ENCODE measurements around the gene ATP10A. TPM values are rescaled to one million over a fixed set of nuclear protein-coding genes. Genes with fewer than 3 reads are reported as not detected.

The ATP10A gene
- total RNA-seq, 1 experiment from 2014 or later: not detected

DNA sequence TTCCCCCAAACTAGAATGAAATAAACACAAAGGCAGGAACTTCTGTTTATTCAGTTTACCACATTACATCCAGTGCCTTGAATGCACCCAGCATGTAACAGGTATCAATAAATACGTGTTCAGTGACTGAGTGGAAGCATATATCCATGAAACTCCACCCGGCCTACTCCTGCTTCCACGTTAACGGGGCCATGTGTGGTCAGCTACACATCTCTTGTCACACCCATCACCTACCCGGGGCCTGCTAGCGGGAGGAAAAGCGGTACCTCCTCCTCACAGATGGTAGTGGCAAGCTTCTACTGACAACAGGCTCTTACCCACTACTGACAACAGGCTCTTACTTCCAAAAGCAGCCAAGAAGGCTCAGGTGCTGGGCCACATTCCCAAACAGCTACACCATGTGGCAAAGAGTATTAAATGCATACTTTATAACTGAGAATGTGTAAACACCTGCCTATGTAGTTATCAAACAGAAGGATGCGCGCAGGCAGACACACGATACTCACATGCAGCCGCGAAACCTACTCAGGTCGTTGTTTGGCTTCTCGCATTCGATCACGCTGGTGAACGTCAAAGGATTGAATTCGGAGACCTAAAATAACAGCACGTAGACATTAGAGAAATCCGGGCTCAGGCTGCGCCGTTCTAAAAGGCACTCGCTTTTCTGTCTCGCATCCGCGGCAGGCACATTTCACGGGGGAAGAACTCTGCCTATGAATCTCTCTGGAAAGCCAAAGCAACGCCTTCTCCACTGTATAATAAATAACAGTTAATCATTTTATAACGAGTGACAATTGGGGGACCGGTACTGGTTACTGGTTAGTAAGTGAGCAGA lies 127.4 kb downstream of the ATP10A start:
- Histone ChIP-seq H2AFZ (ENCODE audit: low read length) (no peak overlapping the region), H3K9me2 (replicated peaks; ENCODE audit: insufficient read depth, low read length) (no peaks in the 10 kb centered on the region), H3K79me2 (ENCODE audit: low read length) (no peaks in the 10 kb centered on the region), H3K9me3 (ENCODE audit: low read length) (no peaks in the 10 kb centered on the region; the same call in 1 of the 2 replicates), H3K9ac (ENCODE audit: low read length) (no peak overlapping the region), H4K20me1 (ENCODE audit: insufficient read depth, low read depth, low read length) (no peaks in the 10 kb centered on the region), H3K27ac (ENCODE audit: low read length) (no peak overlapping the region), H3K4me3 (ENCODE audit: low read length) (no peak overlapping the region), H3K4me2 (ENCODE audit: low read depth, low read length, poor library complexity, severe bottlenecking) (no peak overlapping the region), H3K4me1 (ENCODE audit: low read length) (no peaks in the 10 kb centered on the region), H3K27me3 (ENCODE audit: low read length) (no peaks in the 10 kb centered on the region), H3K36me3 (ENCODE audit: insufficient read depth, low read length) (no peaks in the 10 kb centered on the region)
- DNase-seq: no peak

DNA sequence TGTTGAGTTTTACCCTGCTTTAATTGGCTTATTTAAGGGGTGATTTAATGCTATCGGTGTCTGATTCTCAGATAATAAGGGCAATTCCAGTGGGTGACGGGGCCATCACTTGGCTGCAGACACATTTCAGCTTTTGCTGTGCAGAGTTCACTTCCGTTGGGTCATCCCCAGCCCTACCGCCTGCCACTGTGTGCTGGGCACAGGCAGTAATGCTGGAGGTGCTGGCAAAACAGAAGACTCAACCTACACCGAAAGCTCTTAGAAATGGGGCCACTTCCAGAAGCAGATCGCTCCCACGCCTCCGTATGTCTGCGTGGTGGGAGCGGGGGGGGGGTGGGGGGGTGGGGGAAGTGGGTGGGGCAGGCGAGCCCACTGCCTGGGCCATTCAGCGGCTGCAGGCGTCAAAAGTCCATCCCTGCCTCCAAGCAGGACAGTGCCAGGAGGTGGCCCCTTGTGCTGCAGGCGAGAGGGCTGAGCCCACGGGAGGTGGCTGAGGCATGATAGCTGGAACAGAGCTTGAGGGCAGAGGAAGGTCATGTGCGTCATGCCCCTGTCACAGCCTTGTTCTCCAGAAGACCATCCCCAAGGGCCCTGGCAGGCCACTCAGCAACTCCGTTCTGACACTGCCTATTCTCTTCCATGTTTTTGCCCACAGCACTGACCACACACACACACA lies 128.3 kb downstream of the ATP10A start:
- Histone ChIP-seq H3K79me2 (ENCODE audit: low read length) (no peaks in the 10 kb centered on the region), H3K9ac (ENCODE audit: low read length) (no peak overlapping the region), H3K27ac (ENCODE audit: low read length) (no peak overlapping the region), H3K9me2 (replicated peaks; ENCODE audit: insufficient read depth, low read length) (no peaks in the 10 kb centered on the region), H3K4me2 (ENCODE audit: low read depth, low read length, poor library complexity, severe bottlenecking) (no peak overlapping the region), H2AFZ (ENCODE audit: low read length) (no peak overlapping the region), H3K9me3 (ENCODE audit: low read length) (no peaks in the 10 kb centered on the region; the same call in 1 of the 2 replicates), H3K4me3 (ENCODE audit: low read length) (no peak overlapping the region), H3K4me1 (ENCODE audit: low read length) (no peaks in the 10 kb centered on the region), H3K36me3 (ENCODE audit: insufficient read depth, low read length) (no peaks in the 10 kb centered on the region), H3K27me3 (ENCODE audit: low read length) (no peaks in the 10 kb centered on the region), H4K20me1 (ENCODE audit: insufficient read depth, low read depth, low read length) (no peaks in the 10 kb centered on the region)
- no peak for DNase-seq

GRCh38 chr15:25733856-25734679 lies 129.1 kb downstream of the ATP10A start:
- no peaks in the 10 kb centered on the region; the same call in 1 of the 2 replicates for H3K9me3 ChIP-seq (ENCODE audit: low read length)
- no peak overlapping the region for H3K4me2 ChIP-seq (ENCODE audit: low read depth, low read length, poor library complexity, severe bottlenecking)
- H3K27ac ChIP-seq (ENCODE audit: low read length): no peak overlapping the region
- H3K36me3 ChIP-seq (ENCODE audit: insufficient read depth, low read length): no peaks in the 10 kb centered on the region
- H3K4me1 ChIP-seq (ENCODE audit: low read length): no peaks in the 10 kb centered on the region
- H3K79me2 ChIP-seq (ENCODE audit: low read length): no peaks in the 10 kb centered on the region
- no peak overlapping the region for H3K9ac ChIP-seq (ENCODE audit: low read length)
- H3K9me2 ChIP-seq (replicated peaks; ENCODE audit: insufficient read depth, low read length): no peaks in the 10 kb centered on the region
- H4K20me1 ChIP-seq (ENCODE audit: insufficient read depth, low read depth, low read length): no peaks in the 10 kb centered on the region
- H3K27me3 ChIP-seq (ENCODE audit: low read length): no peaks in the 10 kb centered on the region
- DNase-seq: no peak
- no peak overlapping the region for H3K4me3 ChIP-seq (ENCODE audit: low read length)
- no peak overlapping the region for H2AFZ ChIP-seq (ENCODE audit: low read length)

DNA sequence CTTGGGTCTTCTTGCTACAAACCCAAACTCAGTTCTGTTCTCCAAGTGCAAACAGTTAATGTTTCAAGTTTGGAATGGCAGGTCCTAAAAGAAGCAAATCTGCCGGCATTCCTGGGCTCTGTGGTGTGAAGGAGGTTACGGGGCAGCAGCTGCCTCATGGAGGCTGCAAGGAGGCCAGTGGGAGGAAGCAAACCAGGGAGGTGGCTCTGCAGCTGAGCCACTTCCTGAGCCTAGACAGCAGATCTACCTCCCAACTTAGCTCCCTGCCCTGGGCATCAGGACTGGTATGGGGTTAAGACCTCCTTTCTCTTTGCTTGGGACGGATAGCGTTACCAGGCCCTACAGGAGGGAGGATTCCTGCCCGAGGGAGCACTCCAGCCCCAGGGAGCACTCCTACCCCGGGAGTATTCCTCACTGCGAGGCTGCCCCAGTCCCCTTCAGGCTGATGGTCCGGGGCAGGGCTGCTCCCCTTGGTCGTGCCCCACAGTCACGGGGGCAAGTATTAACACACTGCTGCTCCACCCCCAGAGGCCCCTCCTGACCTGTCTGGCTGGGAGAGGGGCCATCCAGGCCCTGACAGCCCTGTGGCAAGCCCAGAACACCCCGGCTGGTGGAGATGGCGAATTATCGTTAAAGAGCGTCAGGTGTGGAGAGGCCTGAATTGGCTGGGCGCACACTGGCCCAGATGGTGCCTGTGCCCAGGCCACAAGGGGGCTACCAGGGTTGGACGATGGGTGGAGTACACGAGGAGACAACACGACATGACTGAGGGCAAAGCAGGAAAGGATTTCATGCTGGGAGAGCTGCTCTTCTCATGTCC lies 129.9 kb downstream of the ATP10A start:
- Histone ChIP-seq H3K9me3 (ENCODE audit: low read length) (no peaks in the 10 kb centered on the region; the same call in 1 of the 2 replicates), H4K20me1 (ENCODE audit: insufficient read depth, low read depth, low read length) (no peaks in the 10 kb centered on the region), H3K27ac (ENCODE audit: low read length) (no peak overlapping the region), H2AFZ (ENCODE audit: low read length) (no peak overlapping the region), H3K4me1 (ENCODE audit: low read length) (no peaks in the 10 kb centered on the region), H3K36me3 (ENCODE audit: insufficient read depth, low read length) (no peaks in the 10 kb centered on the region), H3K79me2 (ENCODE audit: low read length) (no peaks in the 10 kb centered on the region), H3K9ac (ENCODE audit: low read length) (no peak overlapping the region), H3K4me2 (ENCODE audit: low read depth, low read length, poor library complexity, severe bottlenecking) (no peak overlapping the region), H3K27me3 (ENCODE audit: low read length) (no peaks in the 10 kb centered on the region), H3K9me2 (replicated peaks; ENCODE audit: insufficient read depth, low read length) (no peaks in the 10 kb centered on the region), H3K4me3 (ENCODE audit: low read length) (no peak overlapping the region)
- no peak for DNase-seq

- H2AFZ ChIP-seq (ENCODE audit: low read length): no peak overlapping the region
- no peak for DNase-seq
- no peak overlapping the region for H3K9ac ChIP-seq (ENCODE audit: low read length)
- H3K4me3 ChIP-seq (ENCODE audit: low read length): no peak overlapping the region
- H3K79me2 ChIP-seq (ENCODE audit: low read length): no peaks in the 10 kb centered on the region
- no peaks in the 10 kb centered on the region for H4K20me1 ChIP-seq (ENCODE audit: insufficient read depth, low read depth, low read length)
- no peaks in the 10 kb centered on the region for H3K9me2 ChIP-seq (replicated peaks; ENCODE audit: insufficient read depth, low read length)
- H3K9me3 ChIP-seq (ENCODE audit: low read length): no peaks in the 10 kb centered on the region; the same call in 1 of the 2 replicates
- H3K27ac ChIP-seq (ENCODE audit: low read length): no peak overlapping the region
- no peaks in the 10 kb centered on the region for H3K27me3 ChIP-seq (ENCODE audit: low read length)
- H3K36me3 ChIP-seq (ENCODE audit: insufficient read depth, low read length): no peaks in the 10 kb centered on the region
- no peak overlapping the region for H3K4me2 ChIP-seq (ENCODE audit: low read depth, low read length, poor library complexity, severe bottlenecking)
- H3K4me1 ChIP-seq (ENCODE audit: low read length): no peaks in the 10 kb centered on the region
Measured at GRCh38 chr15:25732191-25732590, 130.9 kb downstream of the ATP10A start.

GRCh38 chr15:25731411-25731810 lies 131.7 kb downstream of the ATP10A start:
- H3K9me3 ChIP-seq (ENCODE audit: low read length): no peaks in the 10 kb centered on the region; the same call in 1 of the 2 replicates
- no peaks in the 10 kb centered on the region for H3K27me3 ChIP-seq (ENCODE audit: low read length)
- H3K4me1 ChIP-seq (ENCODE audit: low read length): no peaks in the 10 kb centered on the region
- DNase-seq: no peak
- no peaks in the 10 kb centered on the region for H4K20me1 ChIP-seq (ENCODE audit: insufficient read depth, low read depth, low read length)
- H3K36me3 ChIP-seq (ENCODE audit: insufficient read depth, low read length): no peaks in the 10 kb centered on the region
- H3K9ac ChIP-seq (ENCODE audit: low read length): no peak overlapping the region
- no peak overlapping the region for H2AFZ ChIP-seq (ENCODE audit: low read length)
- H3K4me2 ChIP-seq (ENCODE audit: low read depth, low read length, poor library complexity, severe bottlenecking): no peak overlapping the region
- H3K9me2 ChIP-seq (replicated peaks; ENCODE audit: insufficient read depth, low read length): no peaks in the 10 kb centered on the region
- no peaks in the 10 kb centered on the region for H3K79me2 ChIP-seq (ENCODE audit: low read length)
- no peak overlapping the region for H3K27ac ChIP-seq (ENCODE audit: low read length)
- H3K4me3 ChIP-seq (ENCODE audit: low read length): no peak overlapping the region

GRCh38 chr15:25730918-25731317 lies 132.2 kb downstream of the ATP10A start:
- H2AFZ ChIP-seq (ENCODE audit: low read length): no peak overlapping the region

More at GRCh38 chr15:25730918-25731317, 132.2 kb downstream of the ATP10A start:
- DNase-seq: no peak
- no peak overlapping the region for H3K9ac ChIP-seq (ENCODE audit: low read length)
- H3K27me3 ChIP-seq (ENCODE audit: low read length): no peaks in the 10 kb centered on the region
- H3K79me2 ChIP-seq (ENCODE audit: low read length): no peaks in the 10 kb centered on the region
- H4K20me1 ChIP-seq (ENCODE audit: insufficient read depth, low read depth, low read length): no peaks in the 10 kb centered on the region
- no peaks in the 10 kb centered on the region for H3K9me2 ChIP-seq (replicated peaks; ENCODE audit: insufficient read depth, low read length)
- no peak overlapping the region for H3K27ac ChIP-seq (ENCODE audit: low read length)
- no peak overlapping the region for H3K4me3 ChIP-seq (ENCODE audit: low read length)
- no peaks in the 10 kb centered on the region for H3K36me3 ChIP-seq (ENCODE audit: insufficient read depth, low read length)
- no peaks in the 10 kb centered on the region; the same call in 1 of the 2 replicates for H3K9me3 ChIP-seq (ENCODE audit: low read length)
- H3K4me1 ChIP-seq (ENCODE audit: low read length): no peaks in the 10 kb centered on the region
- H3K4me2 ChIP-seq (ENCODE audit: low read depth, low read length, poor library complexity, severe bottlenecking): no peak overlapping the region

Data from Karpas-422 (cell line).